K562 (cell line): ENCODE results near the gene TSR3. TPM values are rescaled to one million over a fixed set of nuclear protein-coding genes. Genes with fewer than 3 reads are reported as not detected.

Experiments used
- CBFA2T2 ChIP-seq: fragments of 450-650 bp; conservative IDR thresholded peaks from 2 replicates; pipeline ENCODE4 v1.6.1; 2017; ENCODE audit warnings: mild to moderate bottlenecking
- CHCHD3 ChIP-seq: fragments of 250-450 bp; sonication (Bioruptor Pico); IDR thresholded peaks from 2 replicates; pipeline ENCODE4 v2.1.2; 2022; ENCODE audit warnings: mild to moderate bottlenecking
- DNMT1 ChIP-seq: fragments of 450-650 bp; IDR thresholded peaks from 2 replicates; pipeline ENCODE4 v1.6.1; 2016; ENCODE audit warnings: antibody characterized with exemption, mild to moderate bottlenecking
- GMEB1 ChIP-seq: fragments of 250-450 bp; sonication (Bioruptor Pico); IDR thresholded peaks from 2 replicates; pipeline ENCODE4 v1.4.0; 2020; ENCODE audit warnings: mild to moderate bottlenecking
- HES1 ChIP-seq: fragments of 450-650 bp; IDR thresholded peaks from 2 replicates; pipeline ENCODE4 v1.6.1; 2016; ENCODE audit warnings: low read depth, mild to moderate bottlenecking, moderate library complexity
- HEY1 ChIP-seq: fragments of 250-450 bp; sonication (Bioruptor Pico); IDR thresholded peaks from 2 replicates; pipeline ENCODE4 v1.5.0; 2020; ENCODE audit warnings: mild to moderate bottlenecking, moderate library complexity, borderline replicate concordance
- KAT7 ChIP-seq: sonication (generic); formaldehyde crosslinking; IDR thresholded peaks from 2 replicates; pipeline ENCODE4 v1.8.0; 2022; ENCODE audit warnings: missing genetic modification reagents, mild to moderate bottlenecking, borderline replicate concordance
- L3MBTL2 ChIP-seq: fragments of 450-650 bp; IDR thresholded peaks from 2 replicates; pipeline ENCODE4 v1.6.1; 2016; ENCODE audit warnings: mild to moderate bottlenecking, moderate library complexity
- MTA2 ChIP-seq: fragments of 450-650 bp; IDR thresholded peaks from 2 replicates; pipeline ENCODE4 v1.6.1; 2016; ENCODE audit warnings: low read depth
- MYNN ChIP-seq, 2 experiments: sonication (generic); formaldehyde crosslinking in 1 of 2; IDR thresholded peaks; 2 replicates each; pipeline versions ENCODE4 v1.5.0 to v1.6.1; 2016 to 2020; ENCODE audit warnings: antibody characterized with exemption in 1 of 2, missing genetic modification reagents in 1 of 2
- PHF20 ChIP-seq: fragments of 450-650 bp; IDR thresholded peaks from 2 replicates; pipeline ENCODE4 v1.6.1; 2018; ENCODE audit not compliant: partially characterized antibody
- POLR2AphosphoS2 ChIP-seq: IDR thresholded peaks from 2 replicates; pipeline ENCODE4 v1.6.1; 2012; ENCODE audit warnings: low read length, improper control_type of control experiment
- SAFB ChIP-seq: fragments of 200-400 bp; formaldehyde crosslinking; IDR thresholded peaks from 2 replicates; pipeline ENCODE4 v1.6.1; 2017; ENCODE audit warnings: low read depth, low read length, borderline replicate concordance
- SAP30 ChIP-seq: fragments of 200-600 bp; sonication (generic); IDR thresholded peaks from 2 replicates; pipeline ENCODE4 v1.6.1; 2012; ENCODE audit warnings: borderline replicate concordance, low read depth, mild to moderate bottlenecking, moderate library complexity, low read length, control low read depth, inconsistent platforms; ENCODE audit not compliant: insufficient read depth, poor library complexity, severe bottlenecking
- ZBED1 ChIP-seq: IDR thresholded peaks from 2 replicates; pipeline ENCODE4 v1.6.1; 2014
- ZC3H11A ChIP-seq: IDR thresholded peaks from 2 replicates; pipeline ENCODE4 v1.6.1; 2012; ENCODE audit warnings: low read depth, low read length, improper control_type of control experiment
- ZNF717 ChIP-seq: fragments of 250-450 bp; sonication (Bioruptor Pico); IDR thresholded peaks from 2 replicates; pipeline ENCODE4 v1.5.0; 2021
- polyA plus RNA-seq, 8 experiments: library from polyadenylated mRNA; depleted of rRNA in 4 of 8; stranded (reverse) in 5 of 8; unstranded in 3 of 8; fragments of >200 nt; fragmentation: Nextera tagmentation in 2 of 8; fragmentation: Illumina TruSeq in 1 of 8; extraction: Ambion mirVana in 2 of 8; extraction: Trizol in 1 of 8; gene quantifications; 2 replicates each; pipeline versions ENCODE4 v1.2.1 to v1.2.3, GENCODE V29; 2011 to 2014; ENCODE audit warnings: inconsistent platforms in 1 of 8, missing spikeins in 1 of 8
- total RNA-seq, 7 experiments: library from RNA; depleted of rRNA in 6 of 7; stranded (reverse); fragments of >200 nt in 6 of 7; fragmentation: Illumina TruSeq in 2 of 7; extraction: Trizol in 2 of 7; gene quantifications; 2 replicates each; pipeline versions ENCODE4 v1.2.1 to v1.2.3, GENCODE V29; 2011 to 2021; ENCODE audit warnings: low replicate concordance in 1 of 7
- TF ChIP-seq, protein P1 (sequence below), 2 experiments: fragments of 450-650 bp; IDR thresholded peaks; 2 replicates each; pipeline ENCODE4 v1.6.1; 2016; ENCODE audit warnings: mild to moderate bottlenecking in 2 of 2, borderline replicate concordance in 1 of 2, low read depth in 1 of 2, moderate library complexity in 1 of 2

The TSR3 gene
- total and polyA plus RNA-seq, 9 of the 15 experiments (the other 6 are each of a cell fraction or from before 2014, with no cell fraction given): 1.5 to 74.8 (median 16.5) TPM

GRCh38 chr16:1308977-1309885 is 42.4 kb downstream of the TSR3 start, which contains the start of gene UBE2I (continued):
- TF ChIP-seq, protein P1, sequence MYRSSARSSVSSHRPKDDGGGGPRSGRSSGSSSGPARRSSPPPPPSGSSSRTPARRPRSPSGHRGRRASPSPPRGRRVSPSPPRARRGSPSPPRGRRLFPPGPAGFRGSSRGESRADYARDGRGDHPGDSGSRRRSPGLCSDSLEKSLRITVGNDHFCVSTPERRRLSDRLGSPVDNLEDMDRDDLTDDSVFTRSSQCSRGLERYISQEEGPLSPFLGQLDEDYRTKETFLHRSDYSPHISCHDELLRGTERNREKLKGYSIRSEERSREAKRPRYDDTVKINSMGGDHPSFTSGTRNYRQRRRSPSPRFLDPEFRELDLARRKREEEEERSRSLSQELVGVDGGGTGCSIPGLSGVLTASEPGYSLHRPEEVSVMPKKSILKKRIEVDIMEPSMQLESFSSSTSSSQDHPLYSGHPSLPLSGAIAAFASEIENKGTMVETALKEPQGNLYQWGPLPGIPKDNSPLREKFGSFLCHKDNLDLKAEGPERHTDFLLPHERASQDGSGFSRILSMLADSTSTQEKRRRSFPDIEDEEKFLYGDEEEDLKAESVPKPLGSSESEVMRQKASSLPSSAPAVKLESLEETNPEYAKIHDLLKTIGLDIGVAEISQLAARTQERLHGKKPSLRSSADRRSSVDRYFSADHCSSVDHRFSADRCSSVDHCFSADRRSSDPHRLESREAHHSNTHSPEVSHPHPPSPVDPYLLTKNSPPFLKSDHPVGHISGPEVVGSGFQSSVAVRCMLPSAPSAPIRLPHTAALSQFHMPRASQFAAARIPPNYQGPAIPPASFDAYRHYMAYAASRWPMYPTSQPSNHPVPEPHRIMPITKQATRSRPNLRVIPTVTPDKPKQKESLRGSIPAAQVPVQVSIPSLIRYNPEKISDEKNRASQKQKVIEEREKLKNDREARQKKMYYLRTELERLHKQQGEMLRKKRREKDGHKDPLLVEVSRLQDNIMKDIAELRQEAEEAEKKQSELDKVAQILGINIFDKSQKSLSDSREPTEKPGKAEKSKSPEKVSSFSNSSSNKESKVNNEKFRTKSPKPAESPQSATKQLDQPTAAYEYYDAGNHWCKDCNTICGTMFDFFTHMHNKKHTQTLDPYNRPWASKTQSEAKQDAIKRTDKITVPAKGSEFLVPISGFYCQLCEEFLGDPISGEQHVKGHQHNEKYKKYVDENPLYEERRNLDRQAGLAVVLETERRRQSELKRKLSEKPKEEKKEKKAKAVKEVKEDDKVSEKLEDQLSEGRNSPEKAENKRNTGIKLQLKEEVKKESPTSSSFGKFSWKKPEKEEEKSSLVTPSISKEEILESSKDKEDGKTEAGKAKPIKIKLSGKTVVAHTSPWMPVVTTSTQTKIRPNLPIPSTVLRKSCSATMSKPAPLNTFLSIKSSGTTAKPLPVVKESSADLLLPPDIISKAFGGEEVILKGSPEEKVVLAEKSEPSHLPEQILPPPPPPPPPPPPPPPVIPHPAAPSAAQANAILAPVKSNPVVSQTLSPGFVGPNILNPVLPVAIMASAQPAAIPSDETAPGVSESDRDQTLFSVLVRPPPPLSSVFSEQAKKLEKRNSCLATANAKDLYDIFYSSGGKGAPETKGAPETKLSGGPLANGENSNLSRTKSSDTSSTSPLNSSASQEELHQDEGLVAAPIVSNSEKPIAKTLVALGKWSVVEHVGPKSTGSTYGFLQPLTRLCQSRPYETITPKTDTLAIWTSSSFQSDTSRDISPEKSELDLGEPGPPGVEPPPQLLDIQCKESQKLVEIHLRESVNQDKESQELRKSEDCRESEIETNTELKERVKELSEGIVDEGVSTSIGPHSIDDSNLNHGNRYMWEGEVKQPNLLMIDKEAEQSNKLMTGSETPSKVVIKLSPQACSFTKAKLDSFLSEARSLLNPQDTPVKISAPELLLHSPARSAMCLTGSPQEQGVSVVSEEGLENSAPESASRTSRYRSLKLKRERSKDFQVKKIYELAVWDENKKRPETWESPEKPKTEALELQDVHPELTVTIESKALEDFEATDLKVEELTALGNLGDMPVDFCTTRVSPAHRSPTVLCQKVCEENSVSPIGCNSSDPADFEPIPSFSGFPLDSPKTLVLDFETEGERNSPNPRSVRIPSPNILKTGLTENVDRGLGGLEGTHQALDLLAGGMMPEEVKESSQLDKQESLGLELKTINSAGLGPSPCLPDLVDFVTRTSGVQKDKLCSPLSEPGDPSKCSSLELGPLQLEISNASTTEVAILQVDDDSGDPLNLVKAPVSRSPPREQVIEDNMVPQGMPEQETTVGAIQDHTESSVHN (IDR thresholded peaks at IDR 0.05; ENCODE audit: borderline replicate concordance in 1 of 2, low read depth in 1 of 2): peak in 1 of 2 experiments; percentile 99; a peak in 2 of 4 replicates
- TF ChIP-seq POLR2AphosphoS2 (no peak), PHF20 (peak; percentile 99), HEY1 (no peak), GMEB1 (CRISPR knock-in tag) (peak; percentile 66), SAFB (no peak), SAP30 (no peak), ZBED1 (no peak), DNMT1 (no peak), MTA2 (no peak), HES1 (peak; percentile 64), CHCHD3 (CRISPR knock-in tag) (no peak), KAT7 (CRISPR knock-in tag) (no peak), CBFA2T2 (no peak), ZNF717 (CRISPR knock-in tag) (no peak), MYNN (IDR thresholded peaks at IDR 0.05) (no peak), MYNN (CRISPR knock-in tag; IDR thresholded peaks at IDR 0.05) (0 out of 2 replicates have a peak, but pooled peaks have one; percentile 21), L3MBTL2 (peak; percentile 76), ZC3H11A (no peak)
